ENCODE measurements around the gene SSTR3. TPM values are rescaled to one million over a fixed set of nuclear protein-coding genes. Genes with fewer than 3 reads are reported as not detected.

SSTR3 gene
- total and polyA plus RNA-seq, 10 of the 15 experiments (the other 5 are each of a cell fraction or from before 2014, with no cell fraction given), result 0.03 to 4.5 (median 2.4) TPM

GRCh38 chr22:37245740-37246139 is 33.5 kb upstream of the SSTR3 start:
- peaks cover 39% of the 10 kb centered on the region for H3K4me1 ChIP-seq (ENCODE audit: control insufficient read depth, insufficient read depth, low read length)
- POLR2A ChIA-PET, result interaction anchor here (1.0 to 12.5 kb wide), 6 partner anchors 9 to 83 kb away, joined by 4 to 246 read pairs (median 45); no protein-coding TSS in a partner anchor
- no peaks in the 10 kb centered on the region for H3K27me3 ChIP-seq (replicated peaks in 1 of 2; ENCODE audit: control insufficient read depth in 2 of 2, insufficient read depth in 2 of 2, low read length in 1 of 2)
- FAIRE-seq (no peak), ATAC-seq (no peak), DNase-seq (ENCODE audit: low read depth, low spot score) (no peak)
- peak overlapping the region; percentile 73 for H3K4me2 ChIP-seq (ENCODE audit: control insufficient read depth, insufficient read depth)
- intact Hi-C loops (cut with micrococcal nuclease; ENCODE audit: unreplicated experiment), result loop anchor here (2.0 kb wide), 1 partner anchor 21 kb away; no protein-coding TSS in a partner anchor
- H3K36me3 ChIP-seq (ENCODE audit: control insufficient read depth in 2 of 2, insufficient read depth in 2 of 2, low read length in 1 of 2), result peaks cover 7 to 9% of the 10 kb centered on the region in 2 experiments
- in situ Hi-C loops (cut with MboI), result no loop called here
- TF ChIP-seq MLLT1 (IDR thresholded peaks at IDR 0.05) (no peak), HDAC2 (IDR thresholded peaks at IDR 0.05) (no peak), RAD51 (IDR thresholded peaks at IDR 0.05) (peak; percentile 4; the same call in 1 of the 2 replicates), TAF1 (IDR thresholded peaks at IDR 0.05; ENCODE audit: borderline replicate concordance, low read depth, low read length) (0 out of 2 replicates have a peak, but pooled peaks have one; percentile 26)
- WGBS (ENCODE audit: insufficient coverage, insufficient replicate concordance, low lambda C conversion rate, missing lambda C conversion rate), result 10% methylated on average over 6 of the region's 6 CpGs
- H3K27ac ChIP-seq (ENCODE audit: control insufficient read depth, insufficient read depth), result peak overlapping the region; percentile 96; the same call in 1 of the 2 replicates
- H3K79me2 ChIP-seq (ENCODE audit: control insufficient read depth, insufficient read depth, low read length), result peaks cover 38% of the 10 kb centered on the region
- SMC1A ChIA-PET (ENCODE audit: uncharacterized antibody, unreplicated experiment), result interaction anchor here (0.7 to 10.3 kb wide), 12 partner anchors 9 to 96 kb away, joined by 3 to 165 read pairs (median 30); partner anchors contain the start of gene IL2RB
- CTCF ChIA-PET, result interaction anchor here (0.6 to 12.8 kb wide), 15 partner anchors 7 to 775 kb away, joined by 3 to 265 read pairs (median 6); no protein-coding TSS in a partner anchor
- no TSS peak for BruUV-seq (replicated peaks)
- H3K4me3 ChIP-seq, result no peak overlapping the region
- no peaks in the 10 kb centered on the region for H4K20me1 ChIP-seq (ENCODE audit: control insufficient read depth, insufficient read depth)
- H2AFZ ChIP-seq (ENCODE audit: control insufficient read depth, low read depth, low read length), result no peak overlapping the region
- RAD21 ChIA-PET (ENCODE audit: unreplicated experiment), result interaction anchor here (0.7 to 9.8 kb wide), 9 partner anchors 8 to 96 kb away, joined by 4 to 196 read pairs (median 84); partner anchors contain the start of gene IL2RB
- peak overlapping the region; percentile 38; the same call in 1 of the 2 replicates for H3K9ac ChIP-seq (ENCODE audit: control insufficient read depth, insufficient read depth, low read length)
- no peaks in the 10 kb centered on the region for H3K9me3 ChIP-seq (replicated peaks; ENCODE audit: control insufficient read depth, insufficient read depth, low read length)

Measured in GM12878 (cell line).